ENCODE data around the gene DNAH6.

The DNAH6 gene

DNA sequence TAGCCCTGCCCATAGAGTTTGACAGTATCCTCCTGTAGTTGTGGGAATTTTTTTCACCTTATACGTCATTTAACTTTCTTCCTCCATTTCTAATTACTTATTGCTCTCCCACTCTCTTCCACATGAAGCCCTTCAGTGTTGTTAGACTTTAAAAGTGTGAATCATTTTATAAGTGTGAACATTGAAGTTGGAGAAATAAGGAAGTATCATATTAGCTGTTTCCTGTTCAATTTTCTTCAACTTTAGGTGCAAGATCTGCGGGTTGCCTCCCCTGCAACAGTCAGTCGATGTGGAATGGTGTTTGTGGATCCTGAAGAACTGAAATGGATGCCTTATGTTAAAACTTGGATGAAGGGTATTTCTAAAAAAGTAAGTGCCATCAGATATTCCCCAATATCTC lies 138.1 kb downstream of the DNAH6 start:
- Histone ChIP-seq H3K27me3 (replicated peaks; ENCODE audit: control insufficient read depth, insufficient read depth, low read length) (no peaks in the 10 kb centered on the region), H3K36me3 (ENCODE audit: control insufficient read depth, insufficient read depth, low read length) (no peaks in the 10 kb centered on the region), H3K4me3 (replicated peaks; ENCODE audit: low read depth, low read length) (no peak overlapping the region)
- TF ChIP-seq, protein P1, sequence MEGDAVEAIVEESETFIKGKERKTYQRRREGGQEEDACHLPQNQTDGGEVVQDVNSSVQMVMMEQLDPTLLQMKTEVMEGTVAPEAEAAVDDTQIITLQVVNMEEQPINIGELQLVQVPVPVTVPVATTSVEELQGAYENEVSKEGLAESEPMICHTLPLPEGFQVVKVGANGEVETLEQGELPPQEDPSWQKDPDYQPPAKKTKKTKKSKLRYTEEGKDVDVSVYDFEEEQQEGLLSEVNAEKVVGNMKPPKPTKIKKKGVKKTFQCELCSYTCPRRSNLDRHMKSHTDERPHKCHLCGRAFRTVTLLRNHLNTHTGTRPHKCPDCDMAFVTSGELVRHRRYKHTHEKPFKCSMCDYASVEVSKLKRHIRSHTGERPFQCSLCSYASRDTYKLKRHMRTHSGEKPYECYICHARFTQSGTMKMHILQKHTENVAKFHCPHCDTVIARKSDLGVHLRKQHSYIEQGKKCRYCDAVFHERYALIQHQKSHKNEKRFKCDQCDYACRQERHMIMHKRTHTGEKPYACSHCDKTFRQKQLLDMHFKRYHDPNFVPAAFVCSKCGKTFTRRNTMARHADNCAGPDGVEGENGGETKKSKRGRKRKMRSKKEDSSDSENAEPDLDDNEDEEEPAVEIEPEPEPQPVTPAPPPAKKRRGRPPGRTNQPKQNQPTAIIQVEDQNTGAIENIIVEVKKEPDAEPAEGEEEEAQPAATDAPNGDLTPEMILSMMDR (IDR thresholded peaks at IDR 0.05; ENCODE audit: insufficient read depth, low read length, poor library complexity, severe bottlenecking): no peak
- no peak for DNase-seq (ENCODE audit: extremely low read depth, insufficient read length)

GRCh38 chr2:84669122-84669521 lies 152.8 kb downstream of the DNAH6 start:
- Histone ChIP-seq H3K36me3 (ENCODE audit: control insufficient read depth, insufficient read depth, low read length) (no peaks in the 10 kb centered on the region), H3K4me3 (replicated peaks; ENCODE audit: low read depth, low read length) (no peak overlapping the region), H3K27me3 (replicated peaks; ENCODE audit: control insufficient read depth, insufficient read depth, low read length) (no peaks in the 10 kb centered on the region)
- TF ChIP-seq, protein P1 (IDR thresholded peaks at IDR 0.05; ENCODE audit: insufficient read depth, low read length, poor library complexity, severe bottlenecking): no peak
- no peak for DNase-seq (ENCODE audit: extremely low read depth, insufficient read length)

DNA sequence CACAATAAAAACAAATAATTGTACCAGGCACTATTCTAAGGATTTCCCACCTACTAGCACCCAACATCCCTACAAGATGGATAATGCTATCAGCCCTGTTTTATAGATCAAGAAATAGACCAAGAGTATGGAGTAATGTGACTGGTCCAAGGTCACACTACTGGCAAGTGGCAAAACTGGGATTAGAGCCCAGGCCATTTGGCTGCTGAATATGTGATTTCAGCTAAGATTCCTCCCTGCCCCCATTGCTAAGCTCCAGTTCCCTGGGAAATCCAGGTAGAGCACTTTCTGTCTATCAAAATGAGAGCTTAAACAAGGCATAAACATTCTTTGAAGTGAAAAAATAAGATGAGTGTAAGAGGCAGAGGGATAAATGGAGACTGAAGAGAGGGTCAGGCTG lies 157.8 kb downstream of the DNAH6 start:
- TF ChIP-seq, protein P1 (IDR thresholded peaks at IDR 0.05; ENCODE audit: insufficient read depth, low read length, poor library complexity, severe bottlenecking): no peak
- H3K4me3 ChIP-seq (replicated peaks; ENCODE audit: low read depth, low read length): no peak overlapping the region
- no peaks in the 10 kb centered on the region for H3K27me3 ChIP-seq (replicated peaks; ENCODE audit: control insufficient read depth, insufficient read depth, low read length)
- no peak for DNase-seq (ENCODE audit: extremely low read depth, insufficient read length)
- no peaks in the 10 kb centered on the region for H3K36me3 ChIP-seq (ENCODE audit: control insufficient read depth, insufficient read depth, low read length)

- Histone ChIP-seq H3K27me3 (replicated peaks; ENCODE audit: control insufficient read depth, insufficient read depth, low read length) (no peaks in the 10 kb centered on the region), H3K36me3 (ENCODE audit: control insufficient read depth, insufficient read depth, low read length) (no peaks in the 10 kb centered on the region), H3K4me3 (replicated peaks; ENCODE audit: low read depth, low read length) (no peak overlapping the region)
- no peak for DNase-seq (ENCODE audit: extremely low read depth, insufficient read length)
- TF ChIP-seq, protein P1 (IDR thresholded peaks at IDR 0.05; ENCODE audit: insufficient read depth, low read length, poor library complexity, severe bottlenecking): no peak
These were observed 158.3 kb downstream of the DNAH6 start for GRCh38 chr2:84674586-84674985.

DNA sequence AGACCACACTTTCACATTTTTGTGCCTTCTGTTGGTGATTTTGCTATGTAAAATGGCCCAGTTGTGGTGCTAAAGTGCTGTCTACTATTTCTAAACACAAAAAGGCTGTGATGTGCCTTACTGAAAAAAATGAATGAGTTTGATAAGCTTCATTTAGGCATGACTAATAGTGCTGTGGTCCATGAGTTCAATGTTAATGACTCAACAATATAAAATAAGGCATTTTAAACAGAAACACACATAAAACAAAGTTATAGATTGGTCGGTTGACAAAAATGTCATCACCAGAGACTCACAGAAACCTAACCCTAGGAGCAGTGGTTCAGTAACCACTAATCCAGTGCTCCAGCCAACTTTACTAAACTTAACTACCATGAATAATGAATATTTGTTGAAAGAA lies 160.0 kb downstream of the DNAH6 start:
- no peak for DNase-seq (ENCODE audit: extremely low read depth, insufficient read length)
- Histone ChIP-seq H3K27me3 (replicated peaks; ENCODE audit: control insufficient read depth, insufficient read depth, low read length) (no peaks in the 10 kb centered on the region), H3K4me3 (replicated peaks; ENCODE audit: low read depth, low read length) (no peak overlapping the region), H3K36me3 (ENCODE audit: control insufficient read depth, insufficient read depth, low read length) (no peaks in the 10 kb centered on the region)
- TF ChIP-seq, protein P1 (IDR thresholded peaks at IDR 0.05; ENCODE audit: insufficient read depth, low read length, poor library complexity, severe bottlenecking): no peak

DNA sequence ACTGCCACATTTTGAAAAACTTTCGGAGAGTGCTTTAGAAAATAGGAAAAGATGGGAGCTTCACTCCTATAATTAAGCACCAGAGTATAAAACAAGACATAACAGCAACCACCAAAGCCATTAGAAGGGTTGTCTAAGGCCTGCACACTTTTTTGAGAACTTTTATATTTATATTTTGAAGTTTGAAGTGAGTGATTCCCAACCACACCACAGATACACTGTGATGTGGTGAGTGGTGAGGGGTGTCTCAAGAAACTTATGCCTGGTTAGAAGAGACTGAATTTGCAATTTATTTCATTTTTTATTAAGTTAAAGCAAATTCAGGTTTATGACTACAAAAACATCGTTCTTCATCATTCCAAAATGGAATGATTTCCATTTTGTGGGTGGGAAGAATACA lies 161.9 kb downstream of the DNAH6 start:
- TF ChIP-seq, protein P1 (IDR thresholded peaks at IDR 0.05; ENCODE audit: insufficient read depth, low read length, poor library complexity, severe bottlenecking): no peak
- Histone ChIP-seq H3K36me3 (ENCODE audit: control insufficient read depth, insufficient read depth, low read length) (no peaks in the 10 kb centered on the region), H3K27me3 (replicated peaks; ENCODE audit: control insufficient read depth, insufficient read depth, low read length) (no peaks in the 10 kb centered on the region)

More for the DNA sequence above, 161.9 kb downstream of the DNAH6 start:
- H3K4me3 ChIP-seq (replicated peaks; ENCODE audit: low read depth, low read length): no peak overlapping the region
- DNase-seq (ENCODE audit: extremely low read depth, insufficient read length): no peak

Measured in GM06990 (cell line).